GM12801 (cell line): Measurements from ENCODE around the gene TTC23L.

Source experiments
- TF ChIP-seq, protein P1 (sequence below): IDR thresholded peaks from one replicate; pipeline ENCODE4 v1.5.1; 2011; ENCODE audit warnings: control low read depth; ENCODE audit not compliant: insufficient read length; ENCODE audit errors: extremely low read depth

The TTC23L gene

DNA sequence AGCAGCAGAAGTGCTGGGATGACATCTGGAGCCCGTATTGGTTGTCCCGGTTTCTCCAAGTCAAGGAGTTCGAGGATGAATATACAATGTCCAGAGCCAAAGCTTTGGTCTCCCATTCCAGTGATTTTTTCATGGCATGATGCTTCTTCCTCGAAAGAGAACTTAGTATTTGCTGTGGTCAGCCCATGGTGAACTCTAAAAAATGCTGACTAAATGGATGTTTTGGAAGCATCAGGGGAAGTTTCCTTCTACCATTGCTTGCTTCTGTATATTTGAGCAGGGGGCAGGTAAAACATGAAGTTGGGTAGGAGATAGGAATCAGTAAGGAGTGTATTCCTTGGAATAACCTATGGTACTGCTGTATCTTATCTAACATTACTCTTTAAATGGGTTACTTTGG lies 8.6 kb downstream of the TTC23L start:
- TF ChIP-seq, protein P1, sequence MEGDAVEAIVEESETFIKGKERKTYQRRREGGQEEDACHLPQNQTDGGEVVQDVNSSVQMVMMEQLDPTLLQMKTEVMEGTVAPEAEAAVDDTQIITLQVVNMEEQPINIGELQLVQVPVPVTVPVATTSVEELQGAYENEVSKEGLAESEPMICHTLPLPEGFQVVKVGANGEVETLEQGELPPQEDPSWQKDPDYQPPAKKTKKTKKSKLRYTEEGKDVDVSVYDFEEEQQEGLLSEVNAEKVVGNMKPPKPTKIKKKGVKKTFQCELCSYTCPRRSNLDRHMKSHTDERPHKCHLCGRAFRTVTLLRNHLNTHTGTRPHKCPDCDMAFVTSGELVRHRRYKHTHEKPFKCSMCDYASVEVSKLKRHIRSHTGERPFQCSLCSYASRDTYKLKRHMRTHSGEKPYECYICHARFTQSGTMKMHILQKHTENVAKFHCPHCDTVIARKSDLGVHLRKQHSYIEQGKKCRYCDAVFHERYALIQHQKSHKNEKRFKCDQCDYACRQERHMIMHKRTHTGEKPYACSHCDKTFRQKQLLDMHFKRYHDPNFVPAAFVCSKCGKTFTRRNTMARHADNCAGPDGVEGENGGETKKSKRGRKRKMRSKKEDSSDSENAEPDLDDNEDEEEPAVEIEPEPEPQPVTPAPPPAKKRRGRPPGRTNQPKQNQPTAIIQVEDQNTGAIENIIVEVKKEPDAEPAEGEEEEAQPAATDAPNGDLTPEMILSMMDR: no peak

- TF ChIP-seq, protein P1: no peak
Measured at GRCh38 chr5:34848230-34848629, 9.3 kb downstream of the TTC23L start.

DNA sequence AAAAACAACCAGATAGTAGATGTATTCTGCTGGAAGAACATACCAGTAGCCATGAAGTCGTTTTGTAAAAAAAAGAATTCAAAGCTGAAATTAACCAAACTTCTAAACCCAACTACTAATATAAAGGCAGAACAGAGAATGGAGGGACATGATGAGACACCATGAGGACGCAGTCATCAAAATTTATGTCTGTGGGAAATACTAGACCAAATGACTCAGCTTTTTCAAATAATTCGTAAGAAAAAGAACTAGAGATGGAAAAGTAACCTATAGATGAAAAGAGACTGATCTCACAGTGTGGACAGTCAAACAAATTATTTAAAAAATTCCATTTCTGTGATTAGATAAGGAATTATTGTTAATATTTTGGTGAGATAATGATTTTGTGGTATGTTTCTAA lies 10.3 kb downstream of the TTC23L start:
- TF ChIP-seq, protein P1: no peak

- TF ChIP-seq, protein P1: no peak
Measured at GRCh38 chr5:34854459-34855174, 15.7 kb downstream of the TTC23L start.

GRCh38 chr5:34857161-34857560 lies 18.2 kb downstream of the TTC23L start:
- TF ChIP-seq, protein P1: no peak

GRCh38 chr5:34857894-34858293 lies 18.9 kb downstream of the TTC23L start:
- TF ChIP-seq, protein P1: no peak

DNA sequence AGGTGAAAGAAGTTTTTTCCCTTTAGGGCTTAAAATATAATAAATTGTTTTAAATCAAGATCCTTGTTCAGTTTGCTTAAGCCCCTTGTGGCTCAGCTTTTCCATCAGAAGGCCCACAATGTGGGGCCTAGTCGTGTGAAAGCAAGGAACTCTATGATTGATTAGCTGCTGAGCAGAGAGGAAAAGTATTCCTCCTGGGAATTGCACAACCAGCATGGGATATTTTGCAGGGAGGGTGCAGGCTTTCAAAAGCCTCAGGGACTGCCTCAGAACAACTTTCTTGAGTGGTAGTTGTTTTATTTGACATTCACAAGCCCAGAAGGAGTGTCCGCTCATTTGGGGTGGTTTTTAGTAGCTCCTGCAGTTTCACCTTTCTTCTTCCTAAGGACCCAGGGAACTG lies 19.8 kb downstream of the TTC23L start:
- TF ChIP-seq, protein P1: no peak
